ENCODE results near the gene CACTIN. TPM values are rescaled to one million over a fixed set of nuclear protein-coding genes. Genes with fewer than 3 reads are reported as not detected.
A peak's percentile ranks its signal among the peaks of the same experiment; 100 is the strongest.
"Not testable (repeated sequence)": the region's sequence is repeated elsewhere in the genome, so short reads cannot be mapped to it uniquely, and the experiment has no call there.

Gene CACTIN
- total RNA-seq, 4 donors from 2014 or later = 14.4 to 31.1 (median 22.5) TPM

- no peak for TF ChIP-seq CTCF (IDR thresholded peaks at IDR 0.05)
- no peak for ATAC-seq (ENCODE audit: low FRiP score)
- no peak for DNase-seq (ENCODE audit: low spot score)
Observed at GRCh38 chr19:3585301-3586126, 41.1 kb downstream of the CACTIN start, which contains the start of gene GIPC3. GIPC3 (plus strand) TSS chr19:3585478; CDS start chr19:3585598, 120 bp downstream.

GRCh38 chr19:3584036-3584802 lies 42.4 kb downstream of the CACTIN start:
- not testable (repeated sequence) for DNase-seq (ENCODE audit: low spot score)

GRCh38 chr19:3581792-3582191 lies 44.8 kb downstream of the CACTIN start:
- DNase-seq (ENCODE audit: low spot score); ATAC-seq (ENCODE audit: low FRiP score): not testable (repeated sequence)

More at GRCh38 chr19:3584036-3584802, 42.4 kb downstream of the CACTIN start:
- ATAC-seq (ENCODE audit: low FRiP score) = not testable (repeated sequence)

GRCh38 chr19:3580156-3580934 lies 46.2 kb downstream of the CACTIN start:
- peak; percentile 67 for ATAC-seq (ENCODE audit: low FRiP score)
- DNase-seq (ENCODE audit: low spot score) = no peak
- TF ChIP-seq CTCF (IDR thresholded peaks at IDR 0.05) = no peak

- TF ChIP-seq CTCF (IDR thresholded peaks at IDR 0.05) = no peak
- ATAC-seq (ENCODE audit: low FRiP score) (no peak), DNase-seq (ENCODE audit: low spot score) (no peak)
Observed at GRCh38 chr19:3578390-3578789, 48.2 kb downstream of the CACTIN start.

GRCh38 chr19:3577723-3578344 lies 48.8 kb downstream of the CACTIN start:
- DNase-seq (ENCODE audit: low spot score) (no peak), ATAC-seq (ENCODE audit: low FRiP score) (no peak)
- no peak for TF ChIP-seq CTCF (IDR thresholded peaks at IDR 0.05)

- no peak for TF ChIP-seq CTCF (IDR thresholded peaks at IDR 0.05)
- DNase-seq (ENCODE audit: low spot score) (no peak), ATAC-seq (ENCODE audit: low FRiP score) (no peak)
Observed at GRCh38 chr19:3576696-3577443, 49.7 kb downstream of the CACTIN start.

All from omental fat pad (tissue), 4 donors.